IMR-90 (cell line): ENCODE results near the gene MYH7B. TPM values are rescaled to one million over a fixed set of nuclear protein-coding genes. Genes with fewer than 3 reads are reported as not detected.

Experiments
- ATAC-seq: fragments of 200-7000 bp; cut with Tn5 transposase; 2 replicates; pipeline ENCODE4 v1.9.1; 2020; ENCODE audit warnings: low read depth, mild to moderate bottlenecking, moderate library complexity
- BruUV-seq: library from RNA; stranded (reverse); fragments of 400-500 nt; replicated peaks from 2 replicates; lab custom pipeline; 2021; lab: Mats Ljungman, UMichigan
- CTCF ChIA-PET: fragments of 300-600 bp; formaldehyde crosslinking; extraction: SDS; loops from one replicate; lab custom pipeline; 2021; ENCODE audit warnings: antibody characterized with exemption; lab: Yijun Ruan, JAX
- POLR2A ChIA-PET: fragments of 300-600 bp; sonication (Branson Sonifier 250); formaldehyde crosslinking; loops from one replicate; lab custom pipeline; 2022; ENCODE audit warnings: antibody characterized with exemption; ENCODE audit not compliant: unreplicated experiment; lab: Charles Lee
- DNase-seq: peaks from one replicate; pipeline ENCODE4 v3.0.0; 2013
- H2AFZ ChIP-seq: replicated peaks from 2 replicates; pipeline ENCODE3; 2013; ENCODE audit warnings: low read length, mild to moderate bottlenecking; ENCODE audit not compliant: poor library complexity
- H2AK5ac ChIP-seq: 2 replicates; pipeline ENCODE4 v1.6.1; 2013; ENCODE audit warnings: low read depth, low read length, inconsistent platforms
- H2AK9ac ChIP-seq: replicated peaks from 2 replicates; pipeline ENCODE3; 2013; ENCODE audit warnings: mild to moderate bottlenecking, low read depth, low read length, moderate library complexity; ENCODE audit not compliant: poor library complexity
- H2BK120ac ChIP-seq: 2 replicates; pipeline ENCODE4 v1.6.1; 2013; ENCODE audit warnings: low read depth, low read length, inconsistent platforms
- H2BK15ac ChIP-seq: 3 replicates; pipeline ENCODE4 v1.6.1; 2013; ENCODE audit warnings: low read depth, low read length, inconsistent platforms
- H2BK20ac ChIP-seq: 2 replicates; pipeline ENCODE4 v1.6.1; 2013; ENCODE audit warnings: low read depth, mild to moderate bottlenecking, inconsistent platforms, low read length, moderate library complexity
- H2BK5ac ChIP-seq: 2 replicates; pipeline ENCODE4 v1.6.1; 2013; ENCODE audit warnings: mild to moderate bottlenecking, low read depth, low read length, inconsistent platforms; ENCODE audit not compliant: poor library complexity, severe bottlenecking
- H3K14ac ChIP-seq: replicated peaks from 2 replicates; pipeline ENCODE4 v1.6.1; 2013; ENCODE audit warnings: low read depth, low read length, inconsistent platforms
- H3K18ac ChIP-seq: 2 replicates; pipeline ENCODE4 v1.6.1; 2013; ENCODE audit warnings: low read depth, low read length, control low read depth
- H3K23ac ChIP-seq: 2 replicates; pipeline ENCODE4 v1.6.1; 2013; ENCODE audit warnings: low read depth, low read length, inconsistent platforms
- H3K27ac ChIP-seq: 2 replicates; pipeline ENCODE4 v1.5.1; 2013; ENCODE audit warnings: mild to moderate bottlenecking, control low read depth, low read length; ENCODE audit not compliant: insufficient read depth
- H3K27me3 ChIP-seq: 2 replicates; pipeline ENCODE4 v1.6.1; 2013; ENCODE audit warnings: low read length; ENCODE audit not compliant: control insufficient read depth, insufficient read depth
- H3K36me3 ChIP-seq: 2 replicates; pipeline ENCODE4 v1.6.1; 2013; ENCODE audit warnings: low read length, mixed read lengths; ENCODE audit not compliant: control insufficient read depth, insufficient read depth
- H3K4ac ChIP-seq: 2 replicates; pipeline ENCODE4 v1.6.1; 2013; ENCODE audit warnings: low read depth, low read length, inconsistent platforms
- H3K4me1 ChIP-seq: 2 replicates; pipeline ENCODE4 v1.6.1; 2013; ENCODE audit warnings: low read length, mixed read lengths; ENCODE audit not compliant: control insufficient read depth, insufficient read depth
- H3K4me2 ChIP-seq: 2 replicates; pipeline ENCODE4 v1.6.1; 2013; ENCODE audit warnings: low read depth, mild to moderate bottlenecking, control low read depth, low read length, moderate library complexity
- H3K4me3 ChIP-seq: 2 replicates; pipeline ENCODE4 v1.5.1; 2013; ENCODE audit warnings: low read depth, mild to moderate bottlenecking, control low read depth, low read length, moderate library complexity; ENCODE audit not compliant: insufficient read depth
- H3K56ac ChIP-seq: 2 replicates; pipeline ENCODE4 v1.6.1; 2013; ENCODE audit warnings: low read length, inconsistent platforms; ENCODE audit not compliant: insufficient read depth; ENCODE audit errors: extremely low read depth
- H3K79me1 ChIP-seq, 2 experiments: 2 replicates each; pipeline ENCODE4 v1.6.1; 2013; ENCODE audit warnings: low read length in 2 of 2, inconsistent platforms in 1 of 2, low read depth in 1 of 2
- H3K9ac ChIP-seq: 2 replicates; pipeline ENCODE4 v1.6.1; 2013; ENCODE audit warnings: low read depth, low read length, control low read depth
- H3K9me1 ChIP-seq: 2 replicates; pipeline ENCODE4 v1.6.1; 2013; ENCODE audit warnings: low read length, inconsistent platforms; ENCODE audit not compliant: insufficient read depth
- H3K9me3 ChIP-seq: 2 replicates; pipeline ENCODE4 v1.6.1; 2013; ENCODE audit warnings: low read length; ENCODE audit not compliant: control insufficient read depth, insufficient read depth
- H4K20me1 ChIP-seq: 2 replicates; pipeline ENCODE4 v1.6.1; 2013; ENCODE audit warnings: low read length, inconsistent platforms; ENCODE audit not compliant: insufficient read depth
- H4K5ac ChIP-seq: 2 replicates; pipeline ENCODE4 v1.6.1; 2013; ENCODE audit warnings: mild to moderate bottlenecking, low read depth, low read length, control low read depth
- H4K8ac ChIP-seq, 2 experiments: 2 replicates each; pipeline ENCODE4 v1.6.1; 2013; ENCODE audit warnings: low read depth in 2 of 2, low read length in 2 of 2, control low read depth in 1 of 2, inconsistent platforms in 1 of 2
- H4K91ac ChIP-seq: 2 replicates; pipeline ENCODE4 v1.6.1; 2013; ENCODE audit warnings: low read depth, low read length, inconsistent platforms; ENCODE audit not compliant: insufficient read depth
- BHLHE40 ChIP-seq: fragments of 150-350 bp; IDR thresholded peaks from 2 replicates; pipeline ENCODE4 v1.6.1; 2016; ENCODE audit warnings: mild to moderate bottlenecking, low read depth, low read length
- CEBPB ChIP-seq: IDR thresholded peaks from 2 replicates; pipeline ENCODE4 v1.6.1; 2012; ENCODE audit warnings: low read depth, low read length, improper control_type of control experiment
- CHD1 ChIP-seq: IDR thresholded peaks from 2 replicates; pipeline ENCODE4 v1.6.1; 2012; ENCODE audit warnings: low read depth, low read length, improper control_type of control experiment
- FOS ChIP-seq: fragments of 150-350 bp; IDR thresholded peaks from 2 replicates; pipeline ENCODE4 v1.6.1; 2016; ENCODE audit warnings: low read depth, low read length
- MAFK ChIP-seq: IDR thresholded peaks from 2 replicates; pipeline ENCODE4 v1.6.1; 2012; ENCODE audit warnings: low read depth, low read length, improper control_type of control experiment
- MAZ ChIP-seq: IDR thresholded peaks from 2 replicates; pipeline ENCODE4 v1.6.1; 2012; ENCODE audit warnings: low read depth, mild to moderate bottlenecking, low read length, improper control_type of control experiment, moderate library complexity, borderline replicate concordance
- MXI1 ChIP-seq: IDR thresholded peaks from 2 replicates; pipeline ENCODE4 v1.6.1; 2012; ENCODE audit warnings: low read depth, mild to moderate bottlenecking, low read length, moderate library complexity, borderline replicate concordance
- NFE2L2 ChIP-seq: fragments of 150-350 bp; IDR thresholded peaks from 2 replicates; pipeline ENCODE4 v1.6.1; 2016; ENCODE audit warnings: low read depth, mild to moderate bottlenecking, low read length
- POLR2A ChIP-seq: IDR thresholded peaks from 2 replicates; pipeline ENCODE4 v1.6.1; 2012; ENCODE audit warnings: mild to moderate bottlenecking, low read depth, low read length
- RAD21 ChIP-seq: IDR thresholded peaks from 2 replicates; pipeline ENCODE4 v1.6.1; 2012; ENCODE audit warnings: low read length, improper control_type of control experiment
- RCOR1 ChIP-seq: IDR thresholded peaks from 2 replicates; pipeline ENCODE4 v1.6.1; 2012; ENCODE audit warnings: mild to moderate bottlenecking, low read length, improper control_type of control experiment; ENCODE audit not compliant: insufficient replicate concordance
- RFX5 ChIP-seq: IDR thresholded peaks from 2 replicates; pipeline ENCODE4 v1.8.0; 2012; ENCODE audit warnings: low read depth, mild to moderate bottlenecking, low read length, moderate library complexity
- SMC3 ChIP-seq: fragments of 150-350 bp; IDR thresholded peaks from 2 replicates; pipeline ENCODE4 v1.6.1; 2016; ENCODE audit warnings: low read depth, mild to moderate bottlenecking, antibody characterized with exemption, low read length, moderate library complexity
- WGBS, 2 experiments: methylation state at CpG; one replicate each; pipeline versions ENCODE4 v1.1.5 to v1.1.7; 2013; ENCODE audit warnings: missing lambda C conversion rate in 2 of 2; ENCODE audit not compliant: insufficient read length in 1 of 2; ENCODE audit errors: extremely low coverage in 2 of 2; 5-methylcytosine and 5-hydroxymethylcytosine counted together
- dilution Hi-C: fragments of 300-500 bp; cut with HindIII; formaldehyde crosslinking; loops from one replicate; pipeline ENCODE4 v1.14.3; 2018; ENCODE audit warnings: low sequenced_read_pairs; ENCODE audit not compliant: unreplicated experiment
- in situ Hi-C: fragments of 300-500 bp; cut with MboI; formaldehyde crosslinking; loops from 3 replicates; pipeline ENCODE4 v1.14.3; 2019; ENCODE audit warnings: low sequenced_read_pairs, inconsistent platforms, mixed read lengths
- intact Hi-C: fragments of 100-400 bp; cut with micrococcal nuclease; formaldehyde crosslinking; loops from 2 replicates; pipeline ENCODE4 v1.10.0; 2022
- polyA plus RNA-seq, 3 experiments: library from polyadenylated mRNA; depleted of rRNA; stranded (reverse); fragments of >200 nt; gene quantifications; 2 replicates each; pipeline ENCODE4 v1.2.3, GENCODE V29; 2012; ENCODE audit warnings: low replicate concordance in 1 of 3
- total RNA-seq: library from RNA; depleted of rRNA; stranded (reverse); fragments of >200 nt; gene quantifications from 2 replicates; pipeline ENCODE4 v1.2.3, GENCODE V29; 2012
- TF ChIP-seq, protein P1 (sequence below): conservative IDR thresholded peaks from 2 replicates; pipeline ENCODE4 v1.5.1; 2012; ENCODE audit warnings: mild to moderate bottlenecking, low read depth, low read length, improper control_type of control experiment
- TF ChIP-seq, protein P2 (sequence below): fragments of 150-350 bp; IDR thresholded peaks from 2 replicates; pipeline ENCODE4 v1.6.1; 2016; ENCODE audit warnings: low read depth, mild to moderate bottlenecking, low read length, moderate library complexity, borderline replicate concordance
- TF ChIP-seq, protein P3 (sequence below): fragments of 150-350 bp; IDR thresholded peaks from 2 replicates; pipeline ENCODE4 v1.6.1; 2017; ENCODE audit warnings: mild to moderate bottlenecking, antibody characterized with exemption, low read length, low read depth

The MYH7B gene
- total and polyA plus RNA-seq, 2 of the 4 experiments (the other 2 are of a cell fraction) = 0.09 TPM; not detected in 1

DNA sequence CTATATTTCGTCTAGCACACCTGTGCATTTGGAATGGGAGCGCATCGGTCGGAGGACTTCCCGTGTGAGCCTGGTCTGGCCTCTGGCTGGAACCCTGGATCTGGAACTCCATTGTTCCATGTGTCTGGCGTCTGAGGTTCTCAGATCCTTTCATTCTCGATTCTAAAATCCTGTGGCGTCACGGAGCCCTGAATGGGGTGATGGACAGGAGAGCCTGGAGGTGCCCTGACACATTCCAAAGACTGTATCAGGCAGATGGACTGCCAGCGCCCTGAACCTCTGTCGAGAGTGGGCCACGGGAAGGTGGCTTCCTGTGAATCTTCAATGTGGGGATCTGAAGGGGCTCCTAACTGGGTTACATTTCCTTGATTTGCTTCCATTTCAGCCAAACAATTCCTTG lies 20.6 kb downstream of the MYH7B start:
- ATAC-seq (no peak), DNase-seq (no peak)
- Histone ChIP-seq H4K20me1 (no peaks in the 10 kb centered on the region), H3K36me3 (no peaks in the 10 kb centered on the region), H3K4me1 (no peaks in the 10 kb centered on the region), H2AK5ac (no peak overlapping the region), H3K4me3 (no peak overlapping the region), H3K9me1 (no peaks in the 10 kb centered on the region), H4K5ac (no peak overlapping the region), H3K27me3 (peaks cover 42% of the 10 kb centered on the region), H3K18ac (no peak overlapping the region), H2AFZ (no peak overlapping the region), H2BK15ac (no peak overlapping the region), H2BK120ac (no peak overlapping the region), H4K8ac (no peak overlapping the region), H3K23ac (no peak overlapping the region), H3K4ac (no peak overlapping the region), H3K4me2 (no peak overlapping the region), H3K79me1 (no peaks in the 10 kb centered on the region), H3K56ac (no peak overlapping the region), H3K9me3 (no peaks in the 10 kb centered on the region), H3K9ac (no peak overlapping the region), H4K91ac (no peak overlapping the region), H2BK5ac (no peak overlapping the region), H3K27ac (no peak overlapping the region), H3K14ac (no peak overlapping the region), H2AK9ac (no peak overlapping the region), H2BK20ac (no peak overlapping the region)
- ChIA-PET POLR2A (no interaction called here), CTCF (no interaction called here)
- no TSS peak for BruUV-seq
- dilution Hi-C loops (no loop called here), intact Hi-C loops (no loop called here), in situ Hi-C loops (no loop called here)
- 90% methylated on average over 5 of the region's 12 CpGs; no CpG with 5 or more reads in 1 of the 2 experiments for WGBS, 2 experiments
- TF ChIP-seq CHD1 = no peak
- TF ChIP-seq CEBPB = no peak
- TF ChIP-seq NFE2L2 = no peak
- no peak for TF ChIP-seq SMC3
- TF ChIP-seq FOS = no peak
- TF ChIP-seq, protein P1, sequence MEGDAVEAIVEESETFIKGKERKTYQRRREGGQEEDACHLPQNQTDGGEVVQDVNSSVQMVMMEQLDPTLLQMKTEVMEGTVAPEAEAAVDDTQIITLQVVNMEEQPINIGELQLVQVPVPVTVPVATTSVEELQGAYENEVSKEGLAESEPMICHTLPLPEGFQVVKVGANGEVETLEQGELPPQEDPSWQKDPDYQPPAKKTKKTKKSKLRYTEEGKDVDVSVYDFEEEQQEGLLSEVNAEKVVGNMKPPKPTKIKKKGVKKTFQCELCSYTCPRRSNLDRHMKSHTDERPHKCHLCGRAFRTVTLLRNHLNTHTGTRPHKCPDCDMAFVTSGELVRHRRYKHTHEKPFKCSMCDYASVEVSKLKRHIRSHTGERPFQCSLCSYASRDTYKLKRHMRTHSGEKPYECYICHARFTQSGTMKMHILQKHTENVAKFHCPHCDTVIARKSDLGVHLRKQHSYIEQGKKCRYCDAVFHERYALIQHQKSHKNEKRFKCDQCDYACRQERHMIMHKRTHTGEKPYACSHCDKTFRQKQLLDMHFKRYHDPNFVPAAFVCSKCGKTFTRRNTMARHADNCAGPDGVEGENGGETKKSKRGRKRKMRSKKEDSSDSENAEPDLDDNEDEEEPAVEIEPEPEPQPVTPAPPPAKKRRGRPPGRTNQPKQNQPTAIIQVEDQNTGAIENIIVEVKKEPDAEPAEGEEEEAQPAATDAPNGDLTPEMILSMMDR = no peak
- no peak for TF ChIP-seq RAD21
- no peak for TF ChIP-seq MAFK
- no peak for TF ChIP-seq RCOR1
- TF ChIP-seq, protein P2, sequence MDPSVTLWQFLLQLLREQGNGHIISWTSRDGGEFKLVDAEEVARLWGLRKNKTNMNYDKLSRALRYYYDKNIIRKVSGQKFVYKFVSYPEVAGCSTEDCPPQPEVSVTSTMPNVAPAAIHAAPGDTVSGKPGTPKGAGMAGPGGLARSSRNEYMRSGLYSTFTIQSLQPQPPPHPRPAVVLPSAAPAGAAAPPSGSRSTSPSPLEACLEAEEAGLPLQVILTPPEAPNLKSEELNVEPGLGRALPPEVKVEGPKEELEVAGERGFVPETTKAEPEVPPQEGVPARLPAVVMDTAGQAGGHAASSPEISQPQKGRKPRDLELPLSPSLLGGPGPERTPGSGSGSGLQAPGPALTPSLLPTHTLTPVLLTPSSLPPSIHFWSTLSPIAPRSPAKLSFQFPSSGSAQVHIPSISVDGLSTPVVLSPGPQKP = no peak
- TF ChIP-seq MAZ = no peak
- TF ChIP-seq MXI1 = no peak
- TF ChIP-seq BHLHE40 = no peak
- TF ChIP-seq POLR2A = no peak
- TF ChIP-seq, protein P3, sequence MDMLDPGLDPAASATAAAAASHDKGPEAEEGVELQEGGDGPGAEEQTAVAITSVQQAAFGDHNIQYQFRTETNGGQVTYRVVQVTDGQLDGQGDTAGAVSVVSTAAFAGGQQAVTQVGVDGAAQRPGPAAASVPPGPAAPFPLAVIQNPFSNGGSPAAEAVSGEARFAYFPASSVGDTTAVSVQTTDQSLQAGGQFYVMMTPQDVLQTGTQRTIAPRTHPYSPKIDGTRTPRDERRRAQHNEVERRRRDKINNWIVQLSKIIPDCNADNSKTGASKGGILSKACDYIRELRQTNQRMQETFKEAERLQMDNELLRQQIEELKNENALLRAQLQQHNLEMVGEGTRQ = no peak
- no peak for TF ChIP-seq RFX5
